ENCODE results near the gene LSMEM2.

DNA sequence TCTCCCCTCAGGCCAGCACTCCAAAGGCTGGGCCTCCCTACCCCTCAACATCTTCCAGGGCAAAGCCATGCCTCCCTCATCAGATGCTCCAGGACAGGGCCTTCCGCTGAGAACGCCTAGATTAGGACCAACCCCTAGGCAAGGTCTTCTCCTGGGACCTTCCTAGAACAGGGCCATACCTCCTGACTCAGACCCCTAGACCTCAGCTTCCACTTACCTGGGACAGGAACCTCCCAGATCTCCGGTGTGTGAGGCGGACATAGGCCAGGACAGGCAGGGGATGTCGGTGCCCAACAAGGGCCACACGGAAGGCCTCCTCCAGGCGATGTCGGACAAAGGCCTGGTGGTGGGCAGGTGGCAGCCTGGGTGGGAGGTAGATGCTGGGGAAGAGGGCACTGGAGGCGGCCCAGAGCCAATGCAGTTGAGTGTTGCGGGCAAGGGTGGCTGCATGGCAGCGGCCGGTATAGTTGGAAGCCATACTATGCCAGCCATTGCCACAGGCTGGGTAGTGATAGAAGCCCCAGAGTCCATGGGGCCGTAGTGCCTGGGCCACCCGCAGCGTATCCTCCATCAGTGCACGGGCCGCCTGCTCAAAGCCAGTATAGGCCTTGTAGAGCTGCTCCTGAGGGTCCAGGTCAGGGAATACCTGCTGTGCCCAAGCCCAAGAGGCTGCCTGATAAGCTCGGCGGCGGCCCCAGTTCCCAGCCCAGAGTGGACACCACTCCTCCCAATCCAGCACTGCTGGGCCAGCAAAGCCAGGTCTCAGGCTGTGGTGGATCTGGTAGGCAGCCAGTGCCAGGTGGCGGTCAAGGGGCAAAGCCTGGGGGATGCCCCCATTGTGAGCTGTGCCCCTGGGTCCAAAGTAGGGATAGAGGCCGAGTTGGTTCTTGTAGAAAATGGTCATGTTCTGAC lies 15.9 kb downstream of the LSMEM2 start:
- TF ChIP-seq, protein P1, sequence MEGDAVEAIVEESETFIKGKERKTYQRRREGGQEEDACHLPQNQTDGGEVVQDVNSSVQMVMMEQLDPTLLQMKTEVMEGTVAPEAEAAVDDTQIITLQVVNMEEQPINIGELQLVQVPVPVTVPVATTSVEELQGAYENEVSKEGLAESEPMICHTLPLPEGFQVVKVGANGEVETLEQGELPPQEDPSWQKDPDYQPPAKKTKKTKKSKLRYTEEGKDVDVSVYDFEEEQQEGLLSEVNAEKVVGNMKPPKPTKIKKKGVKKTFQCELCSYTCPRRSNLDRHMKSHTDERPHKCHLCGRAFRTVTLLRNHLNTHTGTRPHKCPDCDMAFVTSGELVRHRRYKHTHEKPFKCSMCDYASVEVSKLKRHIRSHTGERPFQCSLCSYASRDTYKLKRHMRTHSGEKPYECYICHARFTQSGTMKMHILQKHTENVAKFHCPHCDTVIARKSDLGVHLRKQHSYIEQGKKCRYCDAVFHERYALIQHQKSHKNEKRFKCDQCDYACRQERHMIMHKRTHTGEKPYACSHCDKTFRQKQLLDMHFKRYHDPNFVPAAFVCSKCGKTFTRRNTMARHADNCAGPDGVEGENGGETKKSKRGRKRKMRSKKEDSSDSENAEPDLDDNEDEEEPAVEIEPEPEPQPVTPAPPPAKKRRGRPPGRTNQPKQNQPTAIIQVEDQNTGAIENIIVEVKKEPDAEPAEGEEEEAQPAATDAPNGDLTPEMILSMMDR (IDR thresholded peaks at IDR 0.05) = no peak
- no peak for TF ChIP-seq POLR2A (IDR thresholded peaks at IDR 0.05)
